ENCODE data around the gene PLB1.

PLB1 gene

GRCh38 chr2:28618221-28619141 lies 122.6 kb downstream of the PLB1 start:
- DNase-seq: no peak

- no peak for DNase-seq
These were observed 123.6 kb downstream of the PLB1 start for GRCh38 chr2:28619213-28620196.

GRCh38 chr2:28620291-28620793 lies 124.5 kb downstream of the PLB1 start:
- DNase-seq: no peak

DNA sequence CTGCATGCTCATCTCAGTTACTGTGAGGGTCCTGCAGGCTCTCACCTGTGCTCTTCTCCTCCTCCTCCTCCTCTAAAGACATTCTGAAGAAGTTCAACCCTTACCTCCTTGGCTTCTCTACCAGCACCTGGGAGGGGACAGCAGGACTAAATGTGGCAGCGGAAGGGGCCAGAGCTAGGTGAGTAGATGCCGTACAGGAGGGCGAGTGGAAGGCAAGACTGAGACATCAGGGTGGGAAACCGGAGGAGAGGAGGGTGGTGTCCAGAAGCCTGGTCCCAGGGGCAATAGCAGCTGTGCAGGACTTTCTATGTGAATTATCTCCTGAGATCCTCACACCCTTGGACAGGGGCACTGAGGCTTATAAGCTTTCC lies 124.9 kb downstream of the PLB1 start:
- no peak for DNase-seq

GRCh38 chr2:28621172-28622100 lies 125.6 kb downstream of the PLB1 start:
- peak; percentile 86 for DNase-seq

DNA sequence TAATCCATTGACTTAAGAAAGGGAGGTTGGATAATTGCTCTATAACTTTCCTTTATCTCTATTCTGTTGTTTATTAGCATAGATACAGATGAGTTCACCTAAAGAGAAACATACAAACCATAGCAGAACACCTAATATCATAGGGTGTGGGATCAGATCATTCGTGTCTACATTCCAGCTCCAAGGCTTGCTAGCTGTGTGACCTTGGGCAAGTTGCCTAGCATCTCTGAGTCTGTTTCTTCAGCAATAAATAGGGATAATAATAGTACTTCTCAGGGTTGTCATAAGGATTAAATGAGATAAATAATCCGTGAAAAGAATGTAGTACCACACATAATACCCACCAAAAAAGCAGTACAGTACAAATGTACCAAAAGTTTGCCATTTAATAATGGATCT lies 126.2 kb downstream of the PLB1 start:
- no peak for DNase-seq

DNA sequence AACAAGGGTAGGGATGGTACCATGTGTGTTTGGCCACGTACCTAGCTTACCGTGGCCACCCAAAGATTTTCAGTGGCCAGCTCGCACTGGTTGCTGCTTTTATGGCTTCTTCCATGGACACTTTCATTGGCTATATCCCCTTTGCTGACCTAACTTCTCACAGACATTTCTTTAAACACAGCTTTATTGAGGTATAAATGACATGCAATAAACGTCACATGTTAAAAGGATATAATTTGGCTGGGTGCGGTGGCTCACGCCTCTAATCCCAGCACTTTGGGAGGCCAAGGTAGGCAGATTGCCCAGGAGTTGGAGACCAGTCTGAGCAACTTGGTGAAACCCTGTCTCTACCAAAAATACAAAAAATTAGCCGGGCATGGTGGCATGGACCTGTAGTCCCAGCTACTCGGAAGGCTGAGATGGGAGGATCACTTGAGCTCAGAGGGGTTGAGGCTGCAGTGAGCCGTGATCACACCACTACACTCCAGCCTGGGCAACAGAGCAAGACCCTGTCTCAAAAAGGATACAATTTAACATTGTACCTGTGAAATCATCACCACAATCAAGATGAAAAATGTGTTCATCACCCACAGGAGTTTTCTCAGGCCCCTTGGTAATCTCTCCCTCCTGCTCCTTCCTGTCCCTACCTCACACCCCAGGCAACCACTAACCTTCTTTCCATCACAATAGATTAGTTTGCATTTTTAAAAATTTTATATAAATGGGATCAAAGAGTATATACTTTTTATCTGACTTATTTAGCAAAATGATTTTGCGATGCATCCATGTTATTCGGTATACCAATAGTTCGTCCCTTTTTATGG lies 127.9 kb downstream of the PLB1 start:
- no peak for DNase-seq

GRCh38 chr2:28624436-28624792 lies 128.6 kb downstream of the PLB1 start:
- DNase-seq: peak; percentile 42

- peak; percentile 60 for DNase-seq
These were observed 129.2 kb downstream of the PLB1 start for GRCh38 chr2:28624793-28625701.

GRCh38 chr2:28626376-28626775 lies 130.5 kb downstream of the PLB1 start:
- DNase-seq: no peak

GRCh38 chr2:28626891-28627421 lies 131.1 kb downstream of the PLB1 start:
- DNase-seq: peak; percentile 23

DNA sequence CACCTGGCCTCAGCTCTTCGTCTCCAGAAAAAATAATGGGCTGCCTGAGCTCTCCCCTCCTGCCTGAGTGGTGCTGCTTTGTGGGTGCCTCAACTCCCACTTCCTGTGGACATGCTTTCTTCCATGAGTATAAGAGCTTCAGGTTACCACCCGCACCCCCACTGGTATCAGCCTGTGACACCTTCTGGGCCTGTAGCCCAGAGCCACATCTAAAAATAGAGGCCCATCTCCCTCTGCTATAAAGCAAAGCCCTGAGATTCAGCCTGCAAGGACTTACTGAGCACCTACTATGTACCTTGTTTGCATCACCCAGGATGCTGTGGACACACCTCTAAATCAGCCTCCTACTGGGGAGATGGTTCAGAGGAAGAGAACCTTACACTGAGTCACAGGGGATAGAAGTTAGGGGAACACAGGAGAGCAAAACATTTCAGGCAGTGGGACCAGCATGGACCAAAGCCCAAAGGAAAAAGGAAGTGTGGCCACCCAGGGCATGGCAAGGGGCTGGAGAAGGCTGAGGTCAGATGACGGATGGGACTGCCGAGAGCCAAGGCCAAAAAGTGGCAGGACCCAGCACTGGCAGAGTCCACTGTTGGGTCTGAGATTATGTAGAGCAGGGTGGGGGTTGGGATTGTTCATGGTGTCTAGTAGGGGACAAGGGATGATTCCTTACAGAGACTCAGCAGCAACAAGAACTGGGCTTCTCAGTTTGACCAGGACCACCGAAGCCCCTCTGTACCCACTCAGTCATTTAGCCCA lies 132.0 kb downstream of the PLB1 start:
- no peak for DNase-seq

DNA sequence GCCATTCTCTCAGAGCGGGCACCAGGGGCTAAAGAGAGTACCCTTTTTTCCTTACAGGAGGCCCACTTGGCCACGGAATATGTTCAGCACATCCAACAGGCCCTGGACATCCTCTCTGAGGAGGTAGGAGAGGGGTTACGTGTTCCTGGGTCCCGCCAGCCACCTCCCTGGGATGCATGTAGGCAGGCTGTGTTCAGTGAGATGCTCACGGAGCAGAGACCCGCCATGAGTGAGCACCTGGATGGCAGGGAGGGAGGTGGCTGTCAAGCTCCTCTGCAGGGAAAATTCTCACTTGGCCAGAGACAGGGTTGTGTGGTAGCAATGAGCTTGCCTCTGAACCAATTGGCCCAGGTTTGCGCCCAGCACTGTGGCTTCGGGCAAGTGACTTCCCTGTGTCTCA lies 132.6 kb downstream of the PLB1 start:
- DNase-seq: no peak

DNA sequence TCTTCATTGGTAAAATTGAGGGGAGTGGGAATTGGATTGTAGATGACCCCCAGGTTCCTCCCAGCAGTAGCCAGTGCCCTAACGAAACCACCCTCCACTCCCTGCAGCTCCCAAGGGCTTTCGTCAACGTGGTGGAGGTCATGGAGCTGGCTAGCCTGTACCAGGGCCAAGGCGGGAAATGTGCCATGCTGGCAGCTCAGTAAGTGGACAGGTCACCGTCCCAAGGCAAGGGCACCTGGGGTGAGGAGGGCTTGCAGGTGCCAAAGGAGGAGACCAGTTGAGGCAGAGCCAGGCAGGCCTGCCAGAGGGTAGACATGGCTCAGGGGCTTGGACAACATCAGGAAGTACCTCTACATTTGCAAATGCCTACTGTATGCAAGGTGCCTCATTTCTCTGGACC lies 133.1 kb downstream of the PLB1 start:
- DNase-seq: no peak

DNA sequence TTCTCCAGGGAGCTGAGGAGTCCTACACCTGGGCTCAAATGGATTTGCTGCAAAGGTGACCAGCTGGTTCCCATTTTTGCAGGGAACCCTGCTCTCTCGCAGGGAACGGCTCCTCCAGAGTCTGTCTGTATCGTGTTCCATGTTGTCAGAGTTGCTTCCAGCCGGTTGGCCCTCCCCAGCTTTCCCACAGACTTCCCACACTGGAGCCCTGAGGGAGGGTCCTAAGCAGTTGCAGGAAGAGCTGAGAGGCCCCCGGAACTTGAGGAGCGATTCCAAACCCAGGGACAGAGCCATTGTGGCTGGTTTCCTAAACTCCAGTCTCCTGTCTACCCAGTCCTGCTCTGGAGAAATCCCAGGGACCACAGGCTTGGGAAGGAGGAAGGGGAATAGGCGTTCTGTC lies 134.1 kb downstream of the PLB1 start:
- DNase-seq: no peak

- DNase-seq: no peak
These were observed 134.5 kb downstream of the PLB1 start for GRCh38 chr2:28630341-28630740.

- DNase-seq: no peak
These were observed 135.8 kb downstream of the PLB1 start for GRCh38 chr2:28631514-28632206.

- DNase-seq: no peak
These were observed 136.9 kb downstream of the PLB1 start for GRCh38 chr2:28632791-28633190.

DNA sequence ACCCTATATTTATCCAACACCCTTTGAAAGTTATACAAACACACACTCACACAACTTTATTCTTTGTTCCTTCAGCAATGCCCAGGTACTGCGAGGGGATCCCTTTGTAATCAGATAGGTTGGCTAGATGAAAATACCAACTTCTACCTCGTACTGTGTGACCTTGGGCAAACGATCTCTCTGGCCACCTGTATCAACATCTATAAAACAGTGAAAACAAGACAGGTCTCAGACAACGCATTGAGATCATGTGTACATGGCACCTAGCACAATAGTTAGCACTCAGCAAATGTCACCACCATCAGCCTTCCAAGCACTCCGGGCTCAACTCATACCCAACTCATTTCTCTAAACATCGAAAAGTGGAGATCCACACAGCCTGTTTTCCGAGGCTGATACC lies 137.3 kb downstream of the PLB1 start:
- DNase-seq: no peak

Measured in inflammatory macrophage treated with lipopolysaccharide for 4 hours (primary cell).